Parathyroid adenoma (tissue), 2 donors: ENCODE data around the gene HSPB7.
A peak's percentile ranks its signal among the peaks of the same experiment; 100 is the strongest.
"Not testable (repeated sequence)": the region's sequence is repeated elsewhere in the genome, so short reads cannot be mapped to it uniquely, and the experiment has no call there.

ENCODE experiments used
- H2AFZ ChIP-seq: fragments of 300-600 bp; sonication (generic); one replicate; pipeline ENCODE4 v1.7.0; 2017; ENCODE audit warnings: antibody characterized with exemption, mild to moderate bottlenecking
- H3K27ac ChIP-seq: fragments of 300-600 bp; sonication (generic); one replicate; pipeline ENCODE4 v1.7.0; 2017
- H3K27me3 ChIP-seq: fragments of 300-600 bp; sonication (generic); one replicate; pipeline ENCODE4 v1.7.0; 2017; ENCODE audit warnings: low read length; ENCODE audit not compliant: control insufficient read depth, insufficient read depth
- H3K36me3 ChIP-seq: fragments of 300-600 bp; sonication (generic); one replicate; pipeline ENCODE4 v1.7.0; 2017; ENCODE audit warnings: low read length; ENCODE audit not compliant: control insufficient read depth, insufficient read depth
- H3K4me1 ChIP-seq: fragments of 300-600 bp; sonication (generic); one replicate; pipeline ENCODE4 v1.7.0; 2017; ENCODE audit warnings: control low read depth
- H3K4me2 ChIP-seq: fragments of 300-600 bp; sonication (generic); one replicate; pipeline ENCODE4 v1.7.0; 2017; ENCODE audit warnings: low read length
- H3K4me3 ChIP-seq: fragments of 300-600 bp; sonication (generic); one replicate; pipeline ENCODE4 v1.7.0; 2017; ENCODE audit warnings: low read depth, low read length
- H3K79me2 ChIP-seq: fragments of 300-600 bp; sonication (generic); one replicate; pipeline ENCODE4 v1.7.0; 2017; ENCODE audit warnings: control low read depth
- H3K9ac ChIP-seq: fragments of 300-600 bp; sonication (generic); one replicate; pipeline ENCODE4 v1.7.0; 2017; ENCODE audit warnings: mild to moderate bottlenecking
- H3K9me3 ChIP-seq: fragments of 300-600 bp; sonication (generic); one replicate; pipeline ENCODE4 v1.7.0; 2017; ENCODE audit warnings: low read length; ENCODE audit not compliant: control insufficient read depth
- TF ChIP-seq, protein P1 (sequence below): fragments of 300-600 bp; sonication (generic); IDR thresholded peaks from one replicate; pipeline ENCODE4 v1.7.0; 2017; ENCODE audit warnings: antibody characterized with exemption, mild to moderate bottlenecking
- donor health status: primary hyperparathyroidism.

Gene HSPB7

DNA sequence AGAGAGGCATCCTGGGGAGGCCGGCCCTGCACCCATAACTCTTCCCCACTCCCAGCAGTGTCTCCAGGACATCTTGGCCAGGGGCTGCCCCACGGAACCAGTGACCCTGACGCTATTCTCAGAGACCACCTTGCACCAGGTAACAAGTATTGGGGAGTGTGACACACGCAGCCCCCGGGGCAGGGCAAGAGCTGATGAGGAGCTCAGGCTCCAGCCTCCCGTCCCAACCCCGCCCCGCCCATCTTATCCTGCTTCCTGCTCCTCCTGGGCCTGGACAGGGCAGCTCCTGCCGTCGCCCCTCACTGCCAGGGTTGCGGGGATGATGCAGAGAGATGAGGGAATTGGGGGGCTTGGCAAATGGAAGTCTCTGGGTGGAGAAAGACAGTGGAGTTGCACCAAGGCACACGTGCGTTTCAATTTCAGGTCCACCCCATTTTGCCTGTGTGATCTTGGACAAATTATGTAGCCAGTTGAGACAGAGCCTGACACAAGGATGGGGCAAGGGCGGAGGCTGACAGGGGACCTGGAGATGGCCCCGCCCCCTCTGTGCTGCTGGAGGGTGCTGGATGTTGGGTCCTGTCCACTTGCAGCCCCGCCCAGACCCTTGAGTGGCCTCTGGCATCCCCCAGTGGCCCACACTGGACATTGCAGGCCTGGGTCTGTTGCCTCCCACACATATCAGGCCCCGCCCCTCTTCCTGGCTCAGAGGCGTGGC, 14.7 kb upstream of the HSPB7 start:
- TF ChIP-seq, protein P1, sequence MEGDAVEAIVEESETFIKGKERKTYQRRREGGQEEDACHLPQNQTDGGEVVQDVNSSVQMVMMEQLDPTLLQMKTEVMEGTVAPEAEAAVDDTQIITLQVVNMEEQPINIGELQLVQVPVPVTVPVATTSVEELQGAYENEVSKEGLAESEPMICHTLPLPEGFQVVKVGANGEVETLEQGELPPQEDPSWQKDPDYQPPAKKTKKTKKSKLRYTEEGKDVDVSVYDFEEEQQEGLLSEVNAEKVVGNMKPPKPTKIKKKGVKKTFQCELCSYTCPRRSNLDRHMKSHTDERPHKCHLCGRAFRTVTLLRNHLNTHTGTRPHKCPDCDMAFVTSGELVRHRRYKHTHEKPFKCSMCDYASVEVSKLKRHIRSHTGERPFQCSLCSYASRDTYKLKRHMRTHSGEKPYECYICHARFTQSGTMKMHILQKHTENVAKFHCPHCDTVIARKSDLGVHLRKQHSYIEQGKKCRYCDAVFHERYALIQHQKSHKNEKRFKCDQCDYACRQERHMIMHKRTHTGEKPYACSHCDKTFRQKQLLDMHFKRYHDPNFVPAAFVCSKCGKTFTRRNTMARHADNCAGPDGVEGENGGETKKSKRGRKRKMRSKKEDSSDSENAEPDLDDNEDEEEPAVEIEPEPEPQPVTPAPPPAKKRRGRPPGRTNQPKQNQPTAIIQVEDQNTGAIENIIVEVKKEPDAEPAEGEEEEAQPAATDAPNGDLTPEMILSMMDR, result peak; percentile 85

DNA sequence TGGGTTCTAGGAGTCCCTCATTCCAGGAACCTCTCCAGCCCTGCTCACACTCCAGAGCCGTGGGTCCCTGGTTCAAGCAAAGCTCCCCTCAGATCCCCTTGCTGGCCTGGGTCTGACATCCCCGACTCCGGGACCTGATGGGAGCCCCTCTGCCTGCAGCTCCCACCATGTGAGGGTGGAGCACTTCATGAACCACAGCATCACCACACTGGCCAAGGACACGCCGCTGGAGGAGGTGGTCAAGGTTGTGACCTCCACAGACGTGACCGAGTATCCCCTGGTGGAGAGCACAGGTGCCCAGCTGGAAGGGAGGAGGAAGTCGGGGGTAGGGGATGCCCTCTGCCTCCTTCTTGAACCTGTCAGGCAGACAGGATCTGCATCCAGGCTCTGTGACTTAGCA, 13.7 kb upstream of the HSPB7 start:
- no peak overlapping the region for H3K9ac ChIP-seq
- H3K4me3 ChIP-seq, result no peak overlapping the region
- no peaks in the 10 kb centered on the region for H3K27me3 ChIP-seq
- no peak overlapping the region for H3K27ac ChIP-seq
- H2AFZ ChIP-seq, result no peak overlapping the region
- H3K4me1 ChIP-seq, result peaks cover 4% of the 10 kb centered on the region
- TF ChIP-seq, protein P1, result no peak
- no peaks in the 10 kb centered on the region for H3K9me3 ChIP-seq
- H3K4me2 ChIP-seq, result no peak overlapping the region
- no peaks in the 10 kb centered on the region for H3K36me3 ChIP-seq
- no peaks in the 10 kb centered on the region for H3K79me2 ChIP-seq

More for the DNA sequence above, 14.7 kb upstream of the HSPB7 start:
- H3K36me3 ChIP-seq, result no peaks in the 10 kb centered on the region
- no peaks in the 10 kb centered on the region for H3K79me2 ChIP-seq
- H3K9ac ChIP-seq, result no peak overlapping the region
- H3K4me1 ChIP-seq, result no peaks in the 10 kb centered on the region
- H3K27ac ChIP-seq, result no peak overlapping the region
- no peak overlapping the region for H3K4me3 ChIP-seq
- H3K9me3 ChIP-seq, result no peaks in the 10 kb centered on the region
- no peaks in the 10 kb centered on the region for H3K27me3 ChIP-seq
- no peak overlapping the region for H2AFZ ChIP-seq
- no peak overlapping the region for H3K4me2 ChIP-seq

DNA sequence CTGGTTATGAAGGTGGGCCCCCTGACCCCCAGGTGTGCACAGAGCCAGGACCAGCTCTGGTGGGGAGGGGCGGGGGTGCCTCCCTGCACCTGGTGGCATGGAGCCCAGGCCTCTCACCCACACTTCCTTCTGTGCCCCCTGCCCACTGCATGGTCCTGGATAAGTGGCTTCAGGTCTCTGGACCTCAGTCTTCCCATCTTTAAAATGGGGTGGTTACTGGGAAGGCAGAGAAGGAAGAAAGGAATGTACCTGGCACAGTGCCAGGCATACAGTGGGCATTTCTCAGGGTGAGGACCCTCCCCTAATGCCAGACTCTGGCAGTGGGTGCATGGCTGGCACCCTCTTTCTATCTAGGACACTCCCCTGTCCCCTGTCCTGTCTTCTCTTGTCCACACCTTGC, 11.4 kb upstream of the HSPB7 start:
- no peaks in the 10 kb centered on the region for H3K9me3 ChIP-seq
- TF ChIP-seq, protein P1, result no peak

DNA sequence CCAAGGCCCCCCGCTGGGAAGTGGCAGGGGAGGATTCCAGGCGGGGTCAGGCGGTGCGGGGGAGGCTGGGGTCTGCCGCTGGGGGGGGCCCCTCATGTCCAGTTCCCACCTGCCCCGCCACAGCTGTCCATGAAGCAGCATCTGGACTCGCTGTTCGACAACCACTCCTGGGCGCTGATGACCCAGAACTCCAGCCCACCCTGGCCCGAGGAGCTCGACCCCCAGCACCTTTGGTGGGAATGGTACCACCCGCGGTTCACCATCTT, 11.1 kb upstream of the HSPB7 start:
- H3K4me2 ChIP-seq, H3K27ac ChIP-seq, H3K4me3 ChIP-seq, H3K79me2 ChIP-seq, H3K36me3 ChIP-seq, H3K27me3 ChIP-seq, H3K4me1 ChIP-seq, H2AFZ ChIP-seq, H3K9ac ChIP-seq, H3K9me3 ChIP-seq: not testable (repeated sequence)

More for the DNA sequence above, 11.4 kb upstream of the HSPB7 start:
- Histone ChIP-seq H3K4me1 (peaks cover 4% of the 10 kb centered on the region), H3K9ac (no peak overlapping the region), H3K4me3 (no peak overlapping the region), H3K27me3 (no peaks in the 10 kb centered on the region), H3K79me2 (no peaks in the 10 kb centered on the region), H3K27ac (no peak overlapping the region), H2AFZ (no peak overlapping the region), H3K4me2 (no peak overlapping the region), H3K36me3 (no peaks in the 10 kb centered on the region)

DNA sequence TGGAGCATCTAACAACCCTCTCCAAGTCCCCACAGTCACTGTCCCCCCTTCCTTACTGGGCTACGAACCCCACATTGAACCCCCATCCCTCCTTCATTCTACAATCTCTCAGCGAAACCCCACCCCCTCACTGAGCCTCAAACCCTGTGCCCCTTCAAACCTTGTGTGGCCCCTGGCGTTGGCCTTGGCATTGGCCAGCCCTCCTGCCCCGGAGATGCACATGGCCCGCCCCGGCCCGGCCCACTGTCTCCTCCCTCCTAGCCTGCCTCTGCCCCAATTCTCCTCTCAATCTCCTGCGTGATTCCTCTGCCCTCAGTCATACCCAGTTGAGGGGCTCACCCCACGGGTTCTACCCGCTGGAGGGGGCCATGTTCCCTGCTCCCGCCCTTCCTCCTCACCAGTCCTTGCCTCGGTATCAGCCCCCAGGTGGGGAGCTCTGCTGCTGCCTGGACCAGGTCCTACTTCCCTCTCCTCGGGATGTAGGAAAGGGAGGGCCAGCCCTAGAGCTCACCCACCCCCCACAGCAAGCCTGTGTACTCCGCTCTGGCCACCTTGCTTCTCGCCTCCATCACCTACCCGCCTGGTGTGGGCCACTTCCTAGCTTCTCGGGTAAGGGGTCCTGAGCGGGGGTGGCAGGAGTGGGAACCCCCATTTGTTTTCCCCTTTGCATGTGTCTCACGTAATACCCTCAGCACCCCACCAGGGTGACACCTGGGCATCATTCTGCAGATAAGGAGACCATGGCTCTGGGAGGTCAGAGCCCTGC, 10.6 kb upstream of the HSPB7 start:
- no peak overlapping the region for H3K4me2 ChIP-seq
- no peaks in the 10 kb centered on the region for H3K36me3 ChIP-seq
- no peaks in the 10 kb centered on the region for H3K79me2 ChIP-seq
- no peak overlapping the region for H3K4me3 ChIP-seq
- TF ChIP-seq, protein P1, result no peak
- H3K9ac ChIP-seq, result no peak overlapping the region
- H2AFZ ChIP-seq, result no peak overlapping the region
- no peak overlapping the region for H3K27ac ChIP-seq
- peaks cover 8% of the 10 kb centered on the region for H3K4me1 ChIP-seq
- no peaks in the 10 kb centered on the region for H3K27me3 ChIP-seq
- no peaks in the 10 kb centered on the region for H3K9me3 ChIP-seq
